K562 (cell line): ENCODE measurements around the gene CEBPZ. TPM values are rescaled to one million over a fixed set of nuclear protein-coding genes. Genes with fewer than 3 reads are reported as not detected.

Experiments
- ATAC-seq: fragments of 200-7000 bp; cut with Tn5 transposase; 3 replicates; pipeline ENCODE4 v1.9.1; 2020; ENCODE audit warnings: moderate library complexity
- BruUV-seq: library from RNA; stranded (reverse); fragments of 400-500 nt; replicated peaks from 2 replicates; lab custom pipeline; 2021; lab: Mats Ljungman, UMichigan
- CTCF ChIA-PET: fragments of 300-600 bp; formaldehyde crosslinking; extraction: SDS; loops from one replicate; lab custom pipeline; 2021; ENCODE audit warnings: low intra/inter-chr PET ratio; lab: Yijun Ruan, JAX
- POLR2A ChIA-PET: fragments of 300-600, 350-650 bp; sonication (Branson Sonifier 250); formaldehyde crosslinking; extraction: SDS; loops from one replicate; lab custom pipeline; 2021; ENCODE audit warnings: antibody characterized with exemption, inconsistent platforms; lab: Yijun Ruan, JAX
- DNase-seq, 4 experiments: peaks; one replicate each; pipeline versions ENCODE4 v3.0.0 to v3.0.0-alpha.2; 2011 to 2018; ENCODE audit warnings: low spot score in 3 of 4, mixed read lengths in 3 of 4; ENCODE audit errors: extremely low read depth in 1 of 4
- FAIRE-seq: peaks from 2 replicates; lab custom pipeline; 2011; peaks lifted over from hg19 to GRCh38; lab: Jason Lieb, UNC
- H2AFZ ChIP-seq: 2 replicates; pipeline ENCODE4 v1.6.0; 2011; ENCODE audit warnings: low read depth, low read length, control low read depth, inconsistent platforms
- H3K27ac ChIP-seq: fragments of 200-600 bp; 3 replicates; pipeline ENCODE4 v1.8.0; 2011; ENCODE audit warnings: low read depth, mild to moderate bottlenecking, control low read depth, inconsistent platforms, low read length, moderate library complexity, mixed read lengths; ENCODE audit errors: extremely low read depth
- H3K27me3 ChIP-seq, 2 experiments: fragments of 300-600 bp in 1 of 2; 2 replicates in 1 of 2; 3 replicates in 1 of 2; pipeline versions ENCODE4 v1.6.0 to v1.8.0; 2011; ENCODE audit warnings: inconsistent platforms in 2 of 2, low read length in 2 of 2, mild to moderate bottlenecking in 1 of 2, mixed read lengths in 1 of 2, moderate library complexity in 1 of 2; ENCODE audit not compliant: control insufficient read depth in 2 of 2, insufficient read depth in 2 of 2
- H3K36me3 ChIP-seq: fragments of 300-600 bp; 3 replicates; pipeline ENCODE4 v1.8.0; 2011; ENCODE audit warnings: mild to moderate bottlenecking, low read length, inconsistent platforms; ENCODE audit not compliant: control insufficient read depth, insufficient read depth
- H3K4me1 ChIP-seq, 2 experiments: fragments of 200-600 bp in 1 of 2; replicated peaks in 1 of 2; 2 replicates in 1 of 2; 3 replicates in 1 of 2; pipeline versions ENCODE4 v1.5.1 to v1.8.0; 2011; ENCODE audit warnings: inconsistent platforms in 2 of 2, low read length in 2 of 2, mild to moderate bottlenecking in 1 of 2, mixed read lengths in 1 of 2, moderate library complexity in 1 of 2; ENCODE audit not compliant: control insufficient read depth in 2 of 2, insufficient read depth in 2 of 2
- H3K4me2 ChIP-seq: 2 replicates; pipeline ENCODE4 v1.6.1; 2011; ENCODE audit warnings: low read length, control low read depth, inconsistent platforms, mixed read lengths; ENCODE audit not compliant: insufficient read depth
- H3K4me3 ChIP-seq: fragments of 200-600 bp; sonication (generic), shearing (Covaris generic); 2 replicates; pipeline ENCODE4 v1.5.1; 2016; ENCODE audit warnings: control low read depth, inconsistent platforms
- H3K79me2 ChIP-seq: fragments of 200-600 bp; 3 replicates; pipeline ENCODE4 v1.8.0; 2011; ENCODE audit warnings: low read length, inconsistent platforms; ENCODE audit not compliant: control insufficient read depth, insufficient read depth
- H3K9ac ChIP-seq, 2 experiments: 2 replicates each; pipeline versions ENCODE4 v1.6.0 to v1.6.1; 2011; ENCODE audit warnings: low read depth in 2 of 2, low read length in 2 of 2, control low read depth in 1 of 2, inconsistent platforms in 1 of 2, mild to moderate bottlenecking in 1 of 2, mixed read lengths in 1 of 2; ENCODE audit not compliant: insufficient read depth in 1 of 2
- H3K9me1 ChIP-seq: one replicate; pipeline ENCODE4 v1.6.0; 2011; ENCODE audit warnings: inconsistent platforms, mild to moderate bottlenecking, low read length, moderate library complexity; ENCODE audit not compliant: control insufficient read depth, insufficient read depth
- H3K9me3 ChIP-seq: replicated peaks from 2 replicates; pipeline ENCODE4 v1.5.1; 2011; ENCODE audit warnings: low read depth, low read length, inconsistent platforms; ENCODE audit not compliant: control insufficient read depth, insufficient read depth
- H4K20me1 ChIP-seq: replicated peaks from 2 replicates; pipeline ENCODE4 v1.6.1; 2011; ENCODE audit warnings: low read length, inconsistent platforms, mixed read lengths; ENCODE audit not compliant: control insufficient read depth, insufficient read depth
- BCL6 ChIP-seq: fragments of 250-450 bp; sonication (Bioruptor Pico); IDR thresholded peaks from 2 replicates; pipeline ENCODE4 v1.4.0; 2020
- C11orf30 ChIP-seq: fragments of 450-650 bp; IDR thresholded peaks from 2 replicates; pipeline ENCODE4 v1.6.1; 2016; ENCODE audit warnings: low read depth, mild to moderate bottlenecking
- FUS ChIP-seq: fragments of 200-400 bp; formaldehyde crosslinking; optimal IDR thresholded peaks from 2 replicates; pipeline ENCODE3; 2017; ENCODE audit warnings: low read depth, low read length
- KAT2B ChIP-seq: IDR thresholded peaks from one replicate; pipeline ENCODE4 v1.6.1; 2012; ENCODE audit warnings: low read depth, mild to moderate bottlenecking, control low read depth, inconsistent platforms, low read length, moderate library complexity
- SFPQ ChIP-seq: fragments of 200-400 bp; formaldehyde crosslinking; IDR thresholded peaks from 2 replicates; pipeline ENCODE4 v1.6.1; 2017; ENCODE audit warnings: mild to moderate bottlenecking, low read depth, low read length, moderate library complexity
- SP1 ChIP-seq: sonication (generic); formaldehyde crosslinking; IDR thresholded peaks from 2 replicates; pipeline ENCODE4 v1.8.1; 2022; ENCODE audit warnings: mild to moderate bottlenecking, missing genetic modification reagents
- SRF ChIP-seq, 2 experiments: fragments of 250-450, 450-650 bp in 1 of 2; sonication (Bioruptor Pico) in 1 of 2; sonication (generic) in 1 of 2; formaldehyde crosslinking; IDR thresholded peaks; 2 replicates each; pipeline versions ENCODE4 v1.5.0 to v1.5.1; 2020 to 2022; ENCODE audit warnings: mild to moderate bottlenecking in 1 of 2, missing genetic modification reagents in 1 of 2
- ZKSCAN8 ChIP-seq: fragments of 200-800 bp; sonication (Bioruptor generic); IDR thresholded peaks from 2 replicates; pipeline ENCODE4 v1.6.1; 2016; ENCODE audit warnings: missing genetic modification characterization, missing compliant biosample characterization
- ZNF197 ChIP-seq: fragments of 200-800 bp; sonication (Bioruptor generic); IDR thresholded peaks from 2 replicates; pipeline ENCODE4 v1.6.1; 2016; ENCODE audit warnings: low read depth, missing genetic modification characterization, missing compliant biosample characterization
- ZNF408 ChIP-seq: fragments of 250-450 bp; sonication (Bioruptor Pico); IDR thresholded peaks from 2 replicates; pipeline ENCODE4 v1.4.0; 2020; ENCODE audit warnings: low read depth, mild to moderate bottlenecking, moderate library complexity
- ZNF668 ChIP-seq: fragments of 250-450 bp; sonication (Bioruptor Pico); IDR thresholded peaks from 2 replicates; pipeline ENCODE4 v1.8.0; 2022; ENCODE audit warnings: mild to moderate bottlenecking, inconsistent platforms
- WGBS: fragments of 100-300 bp; shearing (Covaris generic); methylation state at CpG from one replicate; pipeline ENCODE4 v1.1.6; 2016; ENCODE audit warnings: low coverage, mixed read lengths; ENCODE audit not compliant: insufficient coverage; ENCODE audit errors: missing lambda C conversion rate; 5-methylcytosine and 5-hydroxymethylcytosine counted together
- in situ Hi-C: fragments of 300-500 bp; cut with MboI; formaldehyde crosslinking; loops from 4 replicates; pipeline ENCODE4 v1.15.0; 2018; ENCODE audit warnings: inconsistent platforms, mixed read lengths
- intact Hi-C: fragments of 100-400 bp; cut with micrococcal nuclease; formaldehyde crosslinking; loops from 2 replicates; pipeline ENCODE4 v1.14.2; 2022
- polyA plus RNA-seq, 8 experiments: library from polyadenylated mRNA; depleted of rRNA in 4 of 8; stranded (reverse) in 5 of 8; unstranded in 3 of 8; fragments of >200 nt; fragmentation: Nextera tagmentation in 2 of 8; fragmentation: Illumina TruSeq in 1 of 8; extraction: Ambion mirVana in 2 of 8; extraction: Trizol in 1 of 8; gene quantifications; 2 replicates each; pipeline versions ENCODE4 v1.2.1 to v1.2.3, GENCODE V29; 2011 to 2014; ENCODE audit warnings: inconsistent platforms in 1 of 8, missing spikeins in 1 of 8
- total RNA-seq, 7 experiments: library from RNA; depleted of rRNA in 6 of 7; stranded (reverse); fragments of >200 nt in 6 of 7; fragmentation: Illumina TruSeq in 2 of 7; extraction: Trizol in 2 of 7; gene quantifications; 2 replicates each; pipeline versions ENCODE4 v1.2.1 to v1.2.3, GENCODE V29; 2011 to 2021; ENCODE audit warnings: low replicate concordance in 1 of 7

The CEBPZ gene
- total and polyA plus RNA-seq, 9 of the 15 experiments (the other 6 are each of a cell fraction or from before 2014, with no cell fraction given) = 49.7 to 160 (median 82.8) TPM

GRCh38 chr2:37246205-37246604 lies 14.8 kb upstream of the CEBPZ start (continued):
- TF ChIP-seq SRF (CRISPR knock-in tag; IDR thresholded peaks at IDR 0.05) (no peak), FUS (no peak), BCL6 (CRISPR knock-in tag) (no peak), ZNF197 (CRISPR knock-in tag) (no peak), ZNF408 (CRISPR knock-in tag) (no peak), SP1 (CRISPR knock-in tag) (no peak)

- POLR2A ChIA-PET = interaction anchor here (1.2 to 1.6 kb wide), 2 partner anchors 10 to 13 kb away, joined by 4 to 6 read pairs; partner anchors contain the start of genes CEBPZ and NDUFAF7
Observed at GRCh38 chr2:37244755-37245154, 13.4 kb upstream of the CEBPZ start.

More at GRCh38 chr2:37244755-37245154, 13.4 kb upstream of the CEBPZ start:
- in situ Hi-C loops = no loop called here
- intact Hi-C loops = no loop called here
- H3K9me3 ChIP-seq = no peaks in the 10 kb centered on the region
- H3K27me3 ChIP-seq = no peaks in the 10 kb centered on the region
- H3K9ac ChIP-seq = no peak overlapping the region
- no TSS peak for BruUV-seq
- no peaks in the 10 kb centered on the region for H3K9me1 ChIP-seq
- peaks cover 91% of the 10 kb centered on the region for H3K36me3 ChIP-seq
- CTCF ChIA-PET = no interaction called here
- WGBS = 95% methylated on average over 3 of the region's 3 CpGs
- no peak overlapping the region for H3K27ac ChIP-seq
- no peaks in the 10 kb centered on the region for H3K79me2 ChIP-seq
- ATAC-seq = no peak
- TF ChIP-seq C11orf30 (no peak), ZKSCAN8 (CRISPR knock-in tag) (no peak), KAT2B (no peak), ZNF668 (CRISPR knock-in tag) (no peak), SFPQ (no peak)
- H3K4me3 ChIP-seq = no peak overlapping the region
- no peaks in the 10 kb centered on the region for H4K20me1 ChIP-seq
- no peak for DNase-seq
- no peak overlapping the region for H2AFZ ChIP-seq
- H3K4me1 ChIP-seq = no peaks in the 10 kb centered on the region
- FAIRE-seq = no peak
- H3K4me2 ChIP-seq = no peak overlapping the region
